Heart left ventricle (tissue), 16 donors: Measurements from ENCODE around the gene SBDS. TPM values are rescaled to one million over a fixed set of nuclear protein-coding genes. Genes with fewer than 3 reads are reported as not detected.
"Not testable (repeated sequence)": the region's sequence is repeated elsewhere in the genome, so short reads cannot be mapped to it uniquely, and the experiment has no call there.

Experiments
- ATAC-seq, 4 donors: fragments of 200-7000 bp; cut with Tn5 transposase; one replicate each; pipeline ENCODE4 v1.9.1; 2020 to 2022; ENCODE audit warnings: moderate library complexity in 4 of 4, mild to moderate bottlenecking in 3 of 4, moderate number of reproducible peaks in 1 of 4
- DNase-seq, 5 donors: peaks; one replicate each; pipeline ENCODE4 v3.0.0-alpha.2; 2020
- H3K27ac ChIP-seq, 12 donors: fragments of 200-600 bp; sonication (generic) in 4 of 12; one replicate each; pipeline versions ENCODE4 v1.5.0 to v1.8.0; 2016 to 2022; ENCODE audit warnings: mild to moderate bottlenecking in 2 of 12
- H3K27me3 ChIP-seq, 9 donors: fragments of 200-600 bp; sonication (generic) in 2 of 9; one replicate each; pipeline versions ENCODE4 v1.5.1 to v1.8.0; 2016 to 2022; ENCODE audit warnings: mild to moderate bottlenecking in 3 of 9
- H3K36me3 ChIP-seq, 9 donors: fragments of 200-600 bp; sonication (generic) in 2 of 9; one replicate each; pipeline versions ENCODE4 v1.5.0 to v1.8.0; 2018 to 2022; ENCODE audit warnings: mild to moderate bottlenecking in 2 of 9
- H3K4me1 ChIP-seq, 12 donors: fragments of 200-600 bp; sonication (generic) in 4 of 12; one replicate each; pipeline versions ENCODE4 v1.5.0 to v1.8.0; 2016 to 2022; ENCODE audit warnings: mild to moderate bottlenecking in 3 of 12
- H3K4me3 ChIP-seq, 12 donors: fragments of 200-600 bp; sonication (generic) in 4 of 12; one replicate each; pipeline versions ENCODE4 v1.5.0 to v1.8.0; 2017 to 2022; ENCODE audit warnings: mild to moderate bottlenecking in 9 of 12, moderate library complexity in 4 of 12
- H3K9me3 ChIP-seq, 12 donors: fragments of 200-600 bp; sonication (generic) in 4 of 12; one replicate each; pipeline versions ENCODE4 v1.5.0 to v1.8.0; 2016 to 2022; ENCODE audit warnings: mild to moderate bottlenecking in 1 of 12
- CTCF ChIP-seq, 12 donors: fragments of 200-600 bp; sonication (generic) in 4 of 12; IDR thresholded peaks; one replicate each; pipeline versions ENCODE4 v1.5.0 to v1.8.0; 2018 to 2022; ENCODE audit warnings: antibody characterized with exemption in 12 of 12, mild to moderate bottlenecking in 5 of 12
- POLR2A ChIP-seq, 2 donors: fragments of 450-650 bp; IDR thresholded peaks; one replicate each; pipeline ENCODE4 v1.6.1; 2017; ENCODE audit warnings: antibody characterized with exemption in 2 of 2, mild to moderate bottlenecking in 2 of 2, moderate library complexity in 2 of 2
- WGBS, 4 donors: extraction: QIAGEN DNeasy Blood & Tissue Kit in 2 of 4; methylation state at CpG; one replicate each; pipeline versions ENCODE4 v1.1.5 to v1.1.7; 2013 to 2018; 5-methylcytosine and 5-hydroxymethylcytosine counted together
- intact Hi-C, 10 donors: fragments of 100-400 bp; cut with DNase I; formaldehyde crosslinking; loops; one replicate each; pipeline versions ENCODE4 v1.11.1 to v1.14.2; 2022
- polyA plus RNA-seq, 2 donors: library from polyadenylated mRNA; stranded (reverse); fragments of 200-250 nt; gene quantifications; one replicate each; pipeline ENCODE4 v1.2.3, GENCODE V29; 2013
- total RNA-seq, 9 donors: library from RNA; depleted of rRNA in 2 of 9; stranded (reverse); fragments of >200 nt in 2 of 9; fragmentation: NEBNext Ultra II Directional in 3 of 9; extraction: Animal tissue kit (Norgen Biotek cat#: 25700) in 3 of 9; gene quantifications; one replicate each; pipeline versions ENCODE4 v1.1.0 to v1.2.4, GENCODE V29; 2016 to 2023
- donor health status: ischemic (EF 13 %, LVEDD 7.1; RV severe dilation, severe dysfunction).
- donor health status: healthy with polysubstance abuse.
- donor health status: DM: no; HTN: yes; CAD: no.
- donor health status: DM: no; HTN: no; CAD: no.
- donor health status: ischemic (EF 25% LVEDD 6.9; RV normal size, moderate dysfunction).
- donor health status: ischemic (EF 25% LVEDD 5.7; RV mildly dilated, moderate dysfunction).
- donor health status: healthy.
- donor health status: DM: yes; HTN: yes; CAD: no.
- donor health status: ischemic (EF 35%, LVEDD 5.7; RV mildly dilated, moderate dysfunction).
- donor health status: nonischemic (EF 11% LVEDD 7.7; RV severe dilation, severe dysfunction).
- donor health status: DM: yes; HTN: yes; CAD: no.
- donor health status: PGD.
- donor health status: ischemic (EF 29% LVEDD 5.4; RV normal size, mild dysfunction).
- donor health status: nonischemic (EF 23%, LVEDD 6.1; RV moderate dilation, normal function).

The SBDS gene
- total and polyA plus RNA-seq, 11 donors, result 135 to 310 (median 225) TPM

GRCh38 chr7:67019562-67020390, 24.4 kb upstream of the SBDS start:
- no peak for TF ChIP-seq CTCF (IDR thresholded peaks at IDR 0.05)
- TF ChIP-seq POLR2A (IDR thresholded peaks at IDR 0.05), result no peak
- Histone ChIP-seq H3K27ac (no peak overlapping the region), H3K4me3 (no peak overlapping the region), H3K27me3 (no peaks in the 10 kb centered on the region), H3K9me3 (no peaks in the 10 kb centered on the region), H3K4me1 (peaks cover 0 to 24% (median 0%) of the 10 kb centered on the region in 12 donors), H3K36me3 (peaks cover 0 to 96% (median 76%) of the 10 kb centered on the region in 9 donors)
- WGBS, 4 donors, result 78 to 89% (median 87%) methylated on average over 8 of the region's 8 CpGs
- DNase-seq (no peak), ATAC-seq (no peak)
- intact Hi-C loops, result no loop called here

- Histone ChIP-seq H3K36me3 (peaks cover 0 to 97% (median 81%) of the 10 kb centered on the region in 9 donors), H3K27ac (no peak overlapping the region), H3K27me3 (no peaks in the 10 kb centered on the region), H3K9me3 (no peaks in the 10 kb centered on the region), H3K4me1 (peaks cover 0 to 24% (median 0%) of the 10 kb centered on the region in 12 donors), H3K4me3 (no peak overlapping the region)
- intact Hi-C loops, result no loop called here
- ATAC-seq (no peak), DNase-seq (no peak)
- WGBS, 4 donors, result 78 to 83% (median 82%) methylated on average over 7 of the region's 7 CpGs
- TF ChIP-seq CTCF (IDR thresholded peaks at IDR 0.05), result no peak
Observed at GRCh38 chr7:67018940-67019339, 23.6 kb upstream of the SBDS start.

- peaks cover 0 to 97% (median 84%) of the 10 kb centered on the region in 9 donors for H3K36me3 ChIP-seq
- intact Hi-C loops, ATAC-seq, H3K4me3 ChIP-seq, H3K27me3 ChIP-seq, H3K27ac ChIP-seq, DNase-seq, H3K9me3 ChIP-seq: not testable (repeated sequence)
- 87 to 99% (median 92%) methylated on average over 8 of the region's 8 CpGs for WGBS, 4 donors
- peaks cover 0 to 20% (median 0%) of the 10 kb centered on the region in 12 donors for H3K4me1 ChIP-seq
Observed at GRCh38 chr7:67017971-67018370, 22.6 kb upstream of the SBDS start.

GRCh38 chr7:67014076-67014622, 18.8 kb upstream of the SBDS start:
- H3K9me3 ChIP-seq, H3K27ac ChIP-seq, H3K4me3 ChIP-seq, H3K4me1 ChIP-seq, ATAC-seq, DNase-seq, intact Hi-C loops, H3K27me3 ChIP-seq: not testable (repeated sequence)
- WGBS, 4 donors, result 94 to 97% (median 95%) methylated on average over 9 of the region's 9 CpGs
- peaks cover 0 to 98% (median 84%) of the 10 kb centered on the region in 9 donors for H3K36me3 ChIP-seq

- WGBS, 4 donors, result 84 to 96% (median 90%) methylated on average over 3 of the region's 3 CpGs
- H3K27ac ChIP-seq, DNase-seq, H3K9me3 ChIP-seq, H3K4me1 ChIP-seq, H3K4me3 ChIP-seq, ATAC-seq, H3K27me3 ChIP-seq: not testable (repeated sequence)
- intact Hi-C loops, result loop anchor here in 1 of 10 donors (10.0 kb wide), 1 partner anchor 455 kb away; no protein-coding TSS in a partner anchor
- H3K36me3 ChIP-seq, result peaks cover 0 to 97% (median 88%) of the 10 kb centered on the region in 9 donors
Observed at GRCh38 chr7:67009677-67010076, 14.3 kb upstream of the SBDS start.
